Peyer's patch (tissue), 4 donors: ENCODE results near the gene TMEM94. TPM values are rescaled to one million over a fixed set of nuclear protein-coding genes. Genes with fewer than 3 reads are reported as not detected.

Experiments
- DNase-seq, 3 donors: peaks; one replicate each; pipeline ENCODE4 v3.0.0-alpha.2; 2017 to 2019
- H3K27ac ChIP-seq, 4 donors: fragments of 200-600 bp; sonication (generic); one replicate each; pipeline ENCODE4 v1.5.1; 2016 to 2019
- H3K27me3 ChIP-seq, 2 donors: fragments of 200-600 bp; sonication (generic); one replicate each; pipeline ENCODE4 v1.5.1; 2019
- H3K36me3 ChIP-seq, 3 donors: fragments of 200-600 bp; sonication (generic); one replicate each; pipeline ENCODE4 v1.5.1; 2016 to 2019
- H3K4me1 ChIP-seq, 4 donors: fragments of 200-600 bp; sonication (generic); one replicate each; pipeline ENCODE4 v1.5.1; 2016 to 2019
- H3K4me3 ChIP-seq, 4 donors: fragments of 200-600 bp; sonication (generic); 1 replicate in 3 of 4; 2 replicates in 1 of 4; pipeline ENCODE4 v1.5.1; 2016 to 2019; ENCODE audit warnings: mild to moderate bottlenecking in 1 of 4
- H3K9me3 ChIP-seq, 4 donors: fragments of 200-600 bp; sonication (generic); one replicate each; pipeline ENCODE4 v1.5.1; 2016 to 2019; ENCODE audit warnings: mild to moderate bottlenecking in 1 of 4
- POLR2A ChIP-seq, 2 donors: fragments of 450-650 bp; IDR thresholded peaks; one replicate each; pipeline ENCODE4 v1.5.1; 2017; ENCODE audit warnings: antibody characterized with exemption in 2 of 2, mild to moderate bottlenecking in 2 of 2, moderate library complexity in 2 of 2
- total RNA-seq, 4 donors: library from RNA; depleted of rRNA; stranded (reverse); fragments of >200 nt; gene quantifications; one replicate each; pipeline ENCODE4 v1.1.0, GENCODE V29; 2016
- TF ChIP-seq, protein P1 (sequence below), 6 experiments: fragments of 450-650 bp in 4 of 6; fragments of 200-600 bp in 2 of 6; sonication (generic) in 1 of 6; IDR thresholded peaks; one replicate each; pipeline ENCODE4 v1.5.1; 2017 to 2019; ENCODE audit warnings: antibody characterized with exemption in 6 of 6, mild to moderate bottlenecking in 3 of 6, moderate library complexity in 1 of 6

TMEM94 gene
- total RNA-seq, 4 donors from 2014 or later = 114 to 340 (median 178) TPM

DNA sequence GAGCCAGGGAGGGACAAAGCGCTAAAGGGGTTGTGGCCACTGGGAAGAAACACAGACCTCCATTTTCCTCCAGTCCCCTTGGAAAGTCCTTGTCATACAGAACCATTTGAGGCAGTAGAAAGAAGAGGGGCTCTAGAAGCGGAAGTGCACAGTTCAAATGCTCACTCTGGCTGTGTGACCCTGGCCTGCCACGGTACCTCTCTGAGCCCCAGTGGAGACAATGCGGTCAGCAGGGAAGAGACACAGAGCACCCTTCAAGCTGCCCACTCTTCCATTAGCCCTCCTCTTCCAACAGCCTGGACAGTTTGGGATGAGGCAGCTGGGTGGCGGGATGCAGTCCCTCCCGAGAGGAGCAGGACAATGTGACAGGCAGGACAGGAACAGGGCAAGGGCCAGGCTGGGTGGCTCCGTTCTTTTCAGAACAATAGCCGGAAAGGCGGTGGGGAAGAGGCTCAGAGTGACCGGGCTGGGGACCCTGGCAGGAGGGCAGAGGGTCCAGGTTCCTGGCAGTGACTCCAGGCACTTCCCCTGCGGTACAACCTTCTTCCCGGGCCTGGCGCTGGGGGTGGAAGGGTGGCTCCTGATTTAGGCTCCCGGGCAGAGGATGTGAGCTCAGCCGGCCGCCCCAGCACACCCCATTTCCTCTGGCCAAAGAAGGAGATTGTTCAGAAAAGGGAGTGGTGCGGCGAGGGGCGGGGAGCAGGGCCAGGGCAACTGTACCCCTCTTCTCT, 53.3 kb downstream of the TMEM94 start:
- H3K4me1 ChIP-seq = peaks cover 0 to 49% (median 2%) of the 10 kb centered on the region in 4 donors
- no peak for DNase-seq
- peak overlapping the region in 3 of 4 donors; percentile 36 to 62 (median 61) for H3K27ac ChIP-seq
- peaks cover 0 to 35% (median 0%) of the 10 kb centered on the region in 3 donors for H3K36me3 ChIP-seq
- peak in 1 of 2 donors; percentile 13 for TF ChIP-seq POLR2A (IDR thresholded peaks at IDR 0.05)
- TF ChIP-seq, protein P1, sequence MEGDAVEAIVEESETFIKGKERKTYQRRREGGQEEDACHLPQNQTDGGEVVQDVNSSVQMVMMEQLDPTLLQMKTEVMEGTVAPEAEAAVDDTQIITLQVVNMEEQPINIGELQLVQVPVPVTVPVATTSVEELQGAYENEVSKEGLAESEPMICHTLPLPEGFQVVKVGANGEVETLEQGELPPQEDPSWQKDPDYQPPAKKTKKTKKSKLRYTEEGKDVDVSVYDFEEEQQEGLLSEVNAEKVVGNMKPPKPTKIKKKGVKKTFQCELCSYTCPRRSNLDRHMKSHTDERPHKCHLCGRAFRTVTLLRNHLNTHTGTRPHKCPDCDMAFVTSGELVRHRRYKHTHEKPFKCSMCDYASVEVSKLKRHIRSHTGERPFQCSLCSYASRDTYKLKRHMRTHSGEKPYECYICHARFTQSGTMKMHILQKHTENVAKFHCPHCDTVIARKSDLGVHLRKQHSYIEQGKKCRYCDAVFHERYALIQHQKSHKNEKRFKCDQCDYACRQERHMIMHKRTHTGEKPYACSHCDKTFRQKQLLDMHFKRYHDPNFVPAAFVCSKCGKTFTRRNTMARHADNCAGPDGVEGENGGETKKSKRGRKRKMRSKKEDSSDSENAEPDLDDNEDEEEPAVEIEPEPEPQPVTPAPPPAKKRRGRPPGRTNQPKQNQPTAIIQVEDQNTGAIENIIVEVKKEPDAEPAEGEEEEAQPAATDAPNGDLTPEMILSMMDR (IDR thresholded peaks at IDR 0.05) = no peak
- H3K4me3 ChIP-seq = no peak overlapping the region
- H3K9me3 ChIP-seq = no peaks in the 10 kb centered on the region
- no peaks in the 10 kb centered on the region for H3K27me3 ChIP-seq

DNA sequence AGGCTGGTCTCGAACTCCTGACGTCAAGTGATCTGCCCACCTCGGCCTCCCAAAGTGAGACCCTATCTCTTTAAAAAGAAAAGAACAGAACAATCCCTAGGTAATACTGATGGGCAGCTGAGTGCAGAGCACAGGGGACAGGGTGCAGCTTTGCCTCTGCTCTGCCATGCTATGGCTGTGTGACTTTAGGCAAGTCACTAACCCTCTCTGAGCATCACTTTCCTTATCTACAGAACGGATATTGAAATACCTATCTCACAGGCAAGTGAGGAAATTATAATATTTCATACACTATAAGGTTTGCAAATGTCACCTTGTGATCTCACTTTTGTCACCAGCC, 54.8 kb downstream of the TMEM94 start:
- H3K4me3 ChIP-seq = no peak overlapping the region
- H3K4me1 ChIP-seq = peaks cover 0 to 46% (median 7%) of the 10 kb centered on the region in 4 donors

DNA sequence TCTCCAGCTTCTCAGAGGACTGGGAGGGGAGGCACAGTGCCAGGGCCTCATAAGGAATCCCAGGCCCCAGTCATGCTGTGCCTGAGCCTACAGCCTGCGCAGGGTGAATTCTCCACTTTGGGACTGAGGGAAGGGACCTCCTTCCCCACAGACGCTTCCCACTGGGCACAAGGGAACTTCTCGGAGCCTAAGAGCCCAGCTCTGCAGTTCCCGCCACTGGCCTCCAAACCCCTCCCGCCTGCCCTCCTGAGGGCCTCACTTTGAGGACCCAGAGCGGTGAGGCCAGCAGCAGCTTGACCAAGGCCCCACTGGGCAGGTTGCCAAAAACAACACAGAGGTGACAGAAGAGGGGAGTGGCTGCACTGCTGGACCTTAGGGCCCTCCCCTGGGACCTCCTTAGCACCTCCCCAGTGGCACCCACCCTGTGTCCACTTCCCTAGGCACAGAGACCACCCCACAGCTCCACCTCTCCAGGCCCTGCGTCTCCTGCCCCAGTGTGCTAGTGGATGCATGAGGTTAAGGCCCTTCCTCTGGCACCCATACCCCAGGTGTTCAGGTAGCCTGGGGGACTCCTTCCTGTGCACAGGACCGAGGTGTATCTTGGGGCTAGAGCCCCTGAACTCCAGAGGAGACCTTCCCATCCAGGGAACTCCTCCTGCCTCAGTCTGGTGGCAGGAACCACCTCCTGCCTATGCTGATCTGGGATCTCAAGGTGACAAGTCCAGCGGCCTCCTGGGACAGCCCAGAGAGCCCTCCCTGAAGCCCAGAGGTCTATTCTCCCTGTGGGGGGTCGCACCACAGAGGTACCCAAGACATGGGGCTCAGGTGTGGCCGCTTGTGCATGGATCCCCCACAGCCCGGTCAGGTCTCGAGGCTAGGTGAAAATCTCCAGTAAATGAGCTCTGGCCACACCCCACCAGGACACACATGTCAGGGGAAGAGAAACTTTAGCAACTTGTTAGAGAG, 55.5 kb downstream of the TMEM94 start:
- Histone ChIP-seq H3K27ac (peak overlapping the region in 2 of 4 donors; percentile 10 to 16), H3K4me3 (peak overlapping the region in 2 of 4 donors; percentile 9 to 19), H3K27me3 (no peaks in the 10 kb centered on the region), H3K4me1 (peaks cover 0 to 46% (median 7%) of the 10 kb centered on the region in 4 donors), H3K9me3 (no peaks in the 10 kb centered on the region), H3K36me3 (peaks cover 0 to 13% (median 0%) of the 10 kb centered on the region in 3 donors)
- TF ChIP-seq POLR2A (IDR thresholded peaks at IDR 0.05) = no peak
- DNase-seq = no peak

More for the DNA sequence above, 54.8 kb downstream of the TMEM94 start:
- H3K9me3 ChIP-seq = no peaks in the 10 kb centered on the region
- peaks cover 0 to 20% (median 0%) of the 10 kb centered on the region in 3 donors for H3K36me3 ChIP-seq
- no peak for TF ChIP-seq POLR2A (IDR thresholded peaks at IDR 0.05)
- TF ChIP-seq, protein P1 (IDR thresholded peaks at IDR 0.05) = no peak
- no peak for DNase-seq
- peak overlapping the region in 1 of 4 donors; percentile 10 for H3K27ac ChIP-seq
- no peaks in the 10 kb centered on the region for H3K27me3 ChIP-seq

DNA sequence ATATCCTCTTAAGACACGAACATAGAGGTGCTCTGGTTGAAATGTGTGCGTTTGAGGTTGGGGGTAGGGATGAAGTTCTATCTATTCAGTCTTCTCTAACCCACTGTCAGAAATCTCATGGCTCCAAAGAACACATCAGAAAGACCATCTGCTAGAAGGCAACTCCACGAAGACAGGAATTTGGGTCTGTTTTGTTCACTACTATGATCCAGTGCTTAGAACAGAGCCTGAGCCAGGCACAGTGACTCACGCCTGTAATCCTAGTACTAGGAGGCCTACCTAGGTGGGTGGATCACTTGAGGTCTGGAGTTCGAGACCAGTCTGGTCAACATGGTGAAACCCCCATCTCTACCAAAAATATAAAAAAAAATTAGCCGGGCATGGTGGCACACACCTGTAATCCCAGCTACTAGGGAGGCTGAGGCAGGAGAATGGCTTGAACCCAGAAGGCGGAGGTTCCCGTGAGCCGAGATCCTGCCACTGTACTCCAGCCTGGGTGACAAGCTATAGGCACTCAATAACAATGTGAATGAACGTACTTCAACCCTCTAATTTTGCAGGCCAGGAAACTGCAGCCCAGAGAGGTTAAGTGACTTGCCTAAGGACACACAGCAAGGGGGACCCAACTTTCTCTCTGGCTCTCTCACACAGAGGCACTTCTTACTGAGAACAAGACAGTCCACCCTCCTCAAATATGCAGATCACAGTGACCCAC, 56.6 kb downstream of the TMEM94 start:
- Histone ChIP-seq H3K4me3 (peak overlapping the region in 2 of 4 donors; percentile 86 to 94), H3K4me1 (peaks cover 3 to 58% (median 17%) of the 10 kb centered on the region in 4 donors), H3K27me3 (no peaks in the 10 kb centered on the region), H3K9me3 (no peaks in the 10 kb centered on the region), H3K27ac (peak overlapping the region in 1 of 4 donors; percentile 88), H3K36me3 (peaks cover 0 to 2% (median 0%) of the 10 kb centered on the region in 3 donors)
- no peak for DNase-seq
- TF ChIP-seq POLR2A (IDR thresholded peaks at IDR 0.05) = no peak

DNA sequence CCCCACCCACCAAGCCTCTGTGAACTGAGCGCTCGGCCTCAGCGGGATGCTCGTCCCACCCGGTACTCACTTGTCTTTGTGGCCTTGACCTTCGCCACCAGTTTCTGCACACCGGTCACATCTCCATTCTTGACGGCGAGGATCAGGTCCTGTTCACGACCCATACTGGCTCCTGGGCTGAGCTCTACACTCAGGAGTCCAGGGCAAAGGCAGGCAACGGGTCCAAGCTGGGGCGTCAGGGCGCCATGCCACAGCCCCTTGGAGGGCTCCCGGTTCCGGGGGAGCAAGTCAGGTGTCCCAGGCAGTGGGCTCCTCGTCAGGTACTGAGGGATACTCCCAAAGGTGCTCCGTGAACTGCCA, 57.2 kb downstream of the TMEM94 start:
- TF ChIP-seq, protein P1 (IDR thresholded peaks at IDR 0.05) = no peak
- no peaks in the 10 kb centered on the region for H3K9me3 ChIP-seq
- H3K27me3 ChIP-seq = no peaks in the 10 kb centered on the region
- peak overlapping the region in 1 of 4 donors; percentile 88 for H3K27ac ChIP-seq
- H3K4me3 ChIP-seq = peak overlapping the region in 2 of 4 donors; percentile 86 to 94
- peaks cover 3 to 62% (median 21%) of the 10 kb centered on the region in 4 donors for H3K4me1 ChIP-seq
- no peak for DNase-seq
- H3K36me3 ChIP-seq = peaks cover 0 to 2% (median 0%) of the 10 kb centered on the region in 3 donors

DNA sequence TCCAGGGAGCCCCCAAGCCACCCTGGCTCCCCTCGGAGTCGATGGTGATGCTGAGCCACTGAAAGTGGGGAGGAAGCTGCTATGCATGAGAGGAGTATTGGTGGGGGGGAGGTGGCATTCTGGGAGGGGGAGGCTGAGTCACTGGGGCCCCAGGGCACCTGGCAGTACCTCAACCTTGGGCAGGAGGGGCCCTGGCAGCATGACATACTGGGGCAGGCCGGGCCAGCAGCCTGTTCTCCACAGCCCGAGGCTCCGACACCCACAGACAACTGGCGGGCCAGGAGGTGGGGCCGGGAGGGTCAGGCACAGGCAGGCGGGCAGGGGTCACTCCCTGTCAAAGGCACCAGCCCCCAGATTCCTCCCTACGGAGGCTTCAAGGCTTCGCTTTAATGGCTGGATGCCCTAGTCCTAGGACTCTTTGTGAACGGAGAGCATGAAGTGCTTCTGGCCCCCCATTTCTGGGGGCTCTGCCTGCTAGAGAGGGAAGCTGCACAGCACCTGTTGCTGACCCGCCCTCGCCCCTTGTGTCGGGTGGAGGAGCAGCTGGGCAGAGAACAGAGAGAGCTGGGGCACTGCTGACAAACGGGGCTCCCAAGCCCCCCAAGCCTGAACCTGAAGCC, 58.0 kb downstream of the TMEM94 start:
- peak overlapping the region; percentile 80 to 91 (median 86) for H3K27ac ChIP-seq
- peak in 1 of 2 donors; percentile 39 for TF ChIP-seq POLR2A (IDR thresholded peaks at IDR 0.05)
- TF ChIP-seq, protein P1 (IDR thresholded peaks at IDR 0.05) = no peak
- H3K4me1 ChIP-seq = peaks cover 3 to 54% (median 23%) of the 10 kb centered on the region in 4 donors
- peak in 1 of 3 donors; percentile 61 for DNase-seq
- no peaks in the 10 kb centered on the region for H3K27me3 ChIP-seq
- H3K4me3 ChIP-seq = peak overlapping the region; percentile 86 to 94 (median 92)
- no peaks in the 10 kb centered on the region for H3K9me3 ChIP-seq
- peaks cover 0 to 6% (median 0%) of the 10 kb centered on the region in 3 donors for H3K36me3 ChIP-seq
